Lower leg skin (tissue), 3 donors: ENCODE measurements around the gene PTCD2.

Source experiments
- CTCF ChIP-seq, 3 donors: fragments of 450-650 bp; IDR thresholded peaks; one replicate each; pipeline ENCODE4 v1.5.1; 2016; ENCODE audit warnings: antibody characterized with exemption in 3 of 3, mild to moderate bottlenecking in 3 of 3, moderate library complexity in 2 of 3
- POLR2A ChIP-seq, 2 donors: fragments of 450-650 bp; IDR thresholded peaks; one replicate each; pipeline ENCODE4 v1.6.1; 2016 to 2017; ENCODE audit warnings: antibody characterized with exemption in 2 of 2, mild to moderate bottlenecking in 1 of 2, moderate library complexity in 1 of 2

- no peak for TF ChIP-seq CTCF (IDR thresholded peaks at IDR 0.05)
- no peak for TF ChIP-seq POLR2A (IDR thresholded peaks at IDR 0.05)
Observed at GRCh38 chr5:72353046-72353445, 32.9 kb downstream of the PTCD2 start.
